Measurements from ENCODE around the gene MYRF. TPM values are rescaled to one million over a fixed set of nuclear protein-coding genes. Genes with fewer than 3 reads are reported as not detected.

MYRF gene
- total and polyA plus RNA-seq, 9 of the 15 experiments (the other 6 are each of a cell fraction or from before 2014, with no cell fraction given): 2.3 to 25.8 (median 7.1) TPM

DNA sequence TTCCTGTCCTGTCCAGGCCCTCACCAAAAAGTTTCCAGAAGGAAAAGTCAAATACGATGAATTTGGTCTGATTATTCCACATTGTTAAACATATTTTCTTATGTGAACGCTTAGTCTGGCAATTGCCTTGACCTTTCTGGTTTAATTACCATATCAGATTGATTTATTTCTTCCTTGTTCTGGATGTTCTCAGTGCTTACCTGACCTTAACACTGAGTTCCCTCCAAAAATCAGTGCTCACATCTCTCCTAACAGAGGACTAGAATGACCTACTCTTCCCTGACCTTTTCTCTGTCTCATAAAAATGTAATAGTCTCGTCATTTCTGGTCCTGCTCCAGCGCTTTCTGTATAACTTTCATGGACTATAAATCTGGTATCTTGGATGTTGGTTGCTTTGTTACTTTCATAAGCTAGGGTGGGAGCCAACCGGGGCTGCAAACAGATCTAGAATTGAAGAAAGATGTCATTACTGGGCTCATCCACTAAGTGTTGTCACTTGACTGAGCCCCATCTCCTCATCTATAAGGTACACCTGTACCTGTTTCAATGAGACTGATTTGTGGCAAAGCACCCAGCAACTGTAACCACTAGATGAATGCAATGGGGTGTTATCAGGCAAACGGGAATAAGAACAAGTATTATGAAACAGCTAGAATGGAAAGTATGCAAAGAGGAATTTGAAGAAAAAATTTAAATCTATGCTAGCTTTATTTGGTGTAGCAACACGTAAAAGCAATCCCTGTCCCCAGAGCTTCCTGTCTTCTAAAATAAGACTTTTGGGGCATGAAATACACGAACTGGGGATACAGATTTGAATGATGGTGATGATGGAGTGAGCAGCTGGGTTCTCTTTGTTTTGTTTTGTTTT lies 78.0 kb downstream of the MYRF start:
- no peak for ATAC-seq
- Histone ChIP-seq H4K20me1 (replicated peaks; ENCODE audit: control insufficient read depth, insufficient read depth, low read length) (no peaks in the 10 kb centered on the region), H3K9me1 (ENCODE audit: control insufficient read depth, insufficient read depth, low read length) (peaks cover 10% of the 10 kb centered on the region), H3K27me3 (ENCODE audit: control insufficient read depth in 2 of 2, insufficient read depth in 2 of 2, low read length in 2 of 2) (no peaks in the 10 kb centered on the region), H3K27ac (ENCODE audit: extremely low read depth, low read depth, low read length) (no peak overlapping the region), H2AFZ (ENCODE audit: low read depth, low read length) (no peak overlapping the region), H3K9ac (ENCODE audit: insufficient read depth in 1 of 2, low read depth in 2 of 2, low read length in 2 of 2) (no peak overlapping the region), H3K9me3 (replicated peaks; ENCODE audit: control insufficient read depth, insufficient read depth, low read depth, low read length) (no peaks in the 10 kb centered on the region), H3K79me2 (ENCODE audit: control insufficient read depth, insufficient read depth, low read length) (peaks cover 14% of the 10 kb centered on the region; the same call in 2 of the 3 replicates), H3K4me3 (no peak overlapping the region), H3K4me2 (ENCODE audit: insufficient read depth, low read length) (no peak overlapping the region), H3K36me3 (ENCODE audit: control insufficient read depth, insufficient read depth, low read length) (no peaks in the 10 kb centered on the region), H3K4me1 (replicated peaks in 1 of 2; ENCODE audit: control insufficient read depth in 2 of 2, insufficient read depth in 2 of 2, low read length in 2 of 2) (peaks cover 22 to 48% of the 10 kb centered on the region in 2 experiments)
- in situ Hi-C loops (cut with MboI) (no loop called here), intact Hi-C loops (cut with micrococcal nuclease) (no loop called here)
- FAIRE-seq: no peak
- DNase-seq (ENCODE audit: extremely low read depth in 1 of 4, low spot score in 3 of 4): no peak
- BruUV-seq (replicated peaks): no TSS peak
- 44% methylated on average over 8 of the region's 8 CpGs for WGBS (ENCODE audit: insufficient coverage, low coverage, missing lambda C conversion rate)
- POLR2A ChIA-PET: interaction anchor here (0.7 to 2.1 kb wide), 5 partner anchors 10 to 293 kb away, joined by 3 to 10 read pairs (median 5); partner anchors contain the start of genes FADS1 and INCENP
- CTCF ChIA-PET (ENCODE audit: low intra/inter-chr PET ratio): no interaction called here
- no peak for TF ChIP-seq SRSF1 (IDR thresholded peaks at IDR 0.05; ENCODE audit: low read depth, low read length)
- TF ChIP-seq ZNF41 (CRISPR knock-in tag; conservative IDR thresholded peaks at IDR 0.05): no peak
- TF ChIP-seq ZFX (CRISPR knock-in tag; IDR thresholded peaks at IDR 0.05): no peak
- TF ChIP-seq, protein P1, sequence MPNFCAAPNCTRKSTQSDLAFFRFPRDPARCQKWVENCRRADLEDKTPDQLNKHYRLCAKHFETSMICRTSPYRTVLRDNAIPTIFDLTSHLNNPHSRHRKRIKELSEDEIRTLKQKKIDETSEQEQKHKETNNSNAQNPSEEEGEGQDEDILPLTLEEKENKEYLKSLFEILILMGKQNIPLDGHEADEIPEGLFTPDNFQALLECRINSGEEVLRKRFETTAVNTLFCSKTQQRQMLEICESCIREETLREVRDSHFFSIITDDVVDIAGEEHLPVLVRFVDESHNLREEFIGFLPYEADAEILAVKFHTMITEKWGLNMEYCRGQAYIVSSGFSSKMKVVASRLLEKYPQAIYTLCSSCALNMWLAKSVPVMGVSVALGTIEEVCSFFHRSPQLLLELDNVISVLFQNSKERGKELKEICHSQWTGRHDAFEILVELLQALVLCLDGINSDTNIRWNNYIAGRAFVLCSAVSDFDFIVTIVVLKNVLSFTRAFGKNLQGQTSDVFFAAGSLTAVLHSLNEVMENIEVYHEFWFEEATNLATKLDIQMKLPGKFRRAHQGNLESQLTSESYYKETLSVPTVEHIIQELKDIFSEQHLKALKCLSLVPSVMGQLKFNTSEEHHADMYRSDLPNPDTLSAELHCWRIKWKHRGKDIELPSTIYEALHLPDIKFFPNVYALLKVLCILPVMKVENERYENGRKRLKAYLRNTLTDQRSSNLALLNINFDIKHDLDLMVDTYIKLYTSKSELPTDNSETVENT (CRISPR knock-in tag; IDR thresholded peaks at IDR 0.05): no peak
- no peak for TF ChIP-seq SPI1 (IDR thresholded peaks at IDR 0.05; ENCODE audit: borderline replicate concordance, low read depth, low read length)
- no peak for TF ChIP-seq BCOR (IDR thresholded peaks at IDR 0.05)
- no peak for TF ChIP-seq HDAC2 (IDR thresholded peaks at IDR 0.05)
- no peak for TF ChIP-seq NBN (IDR thresholded peaks at IDR 0.05; ENCODE audit: low read depth)
- no peak for TF ChIP-seq SRF (CRISPR knock-in tag; IDR thresholded peaks at IDR 0.05)
- no peak for TF ChIP-seq EP300 (IDR thresholded peaks at IDR 0.05; ENCODE audit: low read length)
- TF ChIP-seq, protein P2, sequence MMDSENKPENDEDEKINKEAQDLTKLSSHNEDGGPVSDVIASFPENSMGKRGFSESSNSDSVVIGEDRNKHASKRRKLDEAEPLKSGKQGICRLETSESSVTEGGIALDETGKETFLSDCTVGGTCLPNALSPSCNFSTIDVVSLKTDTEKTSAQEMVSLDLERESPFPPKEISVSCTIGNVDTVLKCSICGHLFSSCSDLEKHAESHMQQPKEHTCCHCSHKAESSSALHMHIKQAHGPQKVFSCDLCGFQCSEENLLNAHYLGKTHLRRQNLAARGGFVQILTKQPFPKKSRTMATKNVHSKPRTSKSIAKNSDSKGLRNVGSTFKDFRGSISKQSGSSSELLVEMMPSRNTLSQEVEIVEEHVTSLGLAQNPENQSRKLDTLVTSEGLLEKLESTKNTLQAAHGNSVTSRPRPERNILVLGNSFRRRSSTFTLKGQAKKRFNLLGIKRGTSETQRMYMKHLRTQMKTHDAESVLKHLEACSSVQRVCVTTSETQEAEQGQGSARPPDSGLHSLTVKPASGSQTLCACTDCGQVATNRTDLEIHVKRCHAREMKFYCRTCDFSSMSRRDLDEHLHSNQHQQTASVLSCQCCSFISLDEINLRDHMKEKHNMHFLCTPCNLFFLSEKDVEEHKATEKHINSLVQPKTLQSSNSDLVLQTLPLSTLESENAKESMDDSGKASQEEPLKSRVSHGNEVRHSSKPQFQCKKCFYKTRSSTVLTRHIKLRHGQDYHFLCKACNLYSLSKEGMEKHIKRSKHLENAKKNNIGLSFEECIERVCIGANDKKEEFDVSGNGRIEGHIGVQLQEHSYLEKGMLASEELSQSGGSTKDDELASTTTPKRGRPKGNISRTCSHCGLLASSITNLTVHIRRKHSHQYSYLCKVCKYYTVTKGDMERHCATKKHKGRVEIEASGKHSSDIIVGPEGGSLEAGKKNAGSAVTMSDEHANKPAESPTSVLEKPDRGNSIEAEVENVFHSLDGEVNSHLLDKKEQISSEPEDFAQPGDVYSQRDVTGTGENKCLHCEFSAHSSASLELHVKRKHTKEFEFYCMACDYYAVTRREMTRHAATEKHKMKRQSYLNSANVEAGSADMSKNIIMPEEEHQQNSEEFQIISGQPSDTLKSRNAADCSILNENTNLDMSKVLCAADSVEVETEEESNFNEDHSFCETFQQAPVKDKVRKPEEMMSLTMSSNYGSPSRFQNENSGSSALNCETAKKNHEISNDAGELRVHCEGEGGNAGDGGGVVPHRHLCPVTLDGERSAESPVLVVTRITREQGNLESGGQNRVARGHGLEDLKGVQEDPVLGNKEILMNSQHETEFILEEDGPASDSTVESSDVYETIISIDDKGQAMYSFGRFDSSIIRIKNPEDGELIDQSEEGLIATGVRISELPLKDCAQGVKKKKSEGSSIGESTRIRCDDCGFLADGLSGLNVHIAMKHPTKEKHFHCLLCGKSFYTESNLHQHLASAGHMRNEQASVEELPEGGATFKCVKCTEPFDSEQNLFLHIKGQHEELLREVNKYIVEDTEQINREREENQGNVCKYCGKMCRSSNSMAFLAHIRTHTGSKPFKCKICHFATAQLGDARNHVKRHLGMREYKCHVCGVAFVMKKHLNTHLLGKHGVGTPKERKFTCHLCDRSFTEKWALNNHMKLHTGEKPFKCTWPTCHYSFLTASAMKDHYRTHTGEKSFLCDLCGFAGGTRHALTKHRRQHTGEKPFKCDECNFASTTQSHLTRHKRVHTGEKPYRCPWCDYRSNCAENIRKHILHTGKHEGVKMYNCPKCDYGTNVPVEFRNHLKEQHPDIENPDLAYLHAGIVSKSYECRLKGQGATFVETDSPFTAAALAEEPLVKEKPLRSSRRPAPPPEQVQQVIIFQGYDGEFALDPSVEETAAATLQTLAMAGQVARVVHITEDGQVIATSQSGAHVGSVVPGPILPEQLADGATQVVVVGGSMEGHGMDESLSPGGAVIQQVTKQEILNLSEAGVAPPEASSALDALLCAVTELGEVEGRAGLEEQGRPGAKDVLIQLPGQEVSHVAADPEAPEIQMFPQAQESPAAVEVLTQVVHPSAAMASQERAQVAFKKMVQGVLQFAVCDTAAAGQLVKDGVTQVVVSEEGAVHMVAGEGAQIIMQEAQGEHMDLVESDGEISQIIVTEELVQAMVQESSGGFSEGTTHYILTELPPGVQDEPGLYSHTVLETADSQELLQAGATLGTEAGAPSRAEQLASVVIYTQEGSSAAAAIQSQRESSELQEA (IDR thresholded peaks at IDR 0.05; ENCODE audit: low read depth): no peak
- no peak for TF ChIP-seq SMAD4 (CRISPR knock-in tag; conservative IDR thresholded peaks at IDR 0.05)

Data from K562 (cell line).